ENCODE measurements around the gene KCNJ4. TPM values are rescaled to one million over a fixed set of nuclear protein-coding genes. Genes with fewer than 3 reads are reported as not detected.
"Not testable (repeated sequence)": the region's sequence is repeated elsewhere in the genome, so short reads cannot be mapped to it uniquely, and the experiment has no call there.

The KCNJ4 gene
- total RNA-seq, 1 experiment from 2014 or later, result 3.4 TPM

DNA sequence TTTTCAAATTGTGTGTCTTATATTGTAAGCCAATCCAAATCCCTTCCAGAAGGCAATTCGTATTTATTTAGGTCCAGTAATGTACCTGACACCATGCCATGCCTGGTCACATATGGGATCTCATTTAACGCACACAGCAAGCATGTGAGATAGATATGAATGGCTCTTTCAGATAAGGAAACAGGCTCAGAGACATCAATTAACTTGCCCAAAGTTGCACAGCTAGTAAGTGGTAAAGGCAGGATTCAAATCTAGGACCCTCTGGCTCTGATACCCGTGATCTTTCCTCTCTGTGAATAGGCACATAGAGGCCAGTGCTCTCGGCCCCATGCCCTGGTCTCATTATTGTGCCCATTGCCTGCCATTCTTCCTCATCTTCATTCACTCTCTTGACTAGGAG lies 34.3 kb downstream of the KCNJ4 start:
- H3K4me3 ChIP-seq (ENCODE audit: insufficient read depth, low read depth, low read length), result no peak overlapping the region
- no peaks in the 10 kb centered on the region for H3K36me3 ChIP-seq (replicated peaks; ENCODE audit: control insufficient read depth, insufficient read depth, low read length)
- DNase-seq, result no peak
- H3K27me3 ChIP-seq (ENCODE audit: control insufficient read depth, insufficient read depth, low read length), result no peaks in the 10 kb centered on the region

DNA sequence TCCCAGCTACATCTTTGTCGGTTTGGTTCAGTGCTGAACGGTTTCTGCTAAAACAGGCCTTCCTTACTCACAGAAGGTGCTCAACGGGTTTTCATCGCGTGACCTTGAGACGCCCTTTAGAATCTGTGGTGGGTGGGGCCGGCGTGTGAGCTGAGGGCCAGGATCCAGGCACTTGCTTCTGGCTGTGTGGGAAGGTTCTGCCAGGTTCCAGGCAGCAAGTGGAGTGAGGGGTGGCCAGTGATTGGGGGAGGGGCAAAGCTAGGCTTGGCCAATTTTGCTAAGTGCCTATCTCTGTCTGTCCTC lies 35.2 kb downstream of the KCNJ4 start:
- peak; percentile 30 for DNase-seq
- H3K4me3 ChIP-seq (ENCODE audit: insufficient read depth, low read depth, low read length), result no peak overlapping the region
- H3K36me3 ChIP-seq (replicated peaks; ENCODE audit: control insufficient read depth, insufficient read depth, low read length), result no peaks in the 10 kb centered on the region
- H3K27me3 ChIP-seq (ENCODE audit: control insufficient read depth, insufficient read depth, low read length), result no peaks in the 10 kb centered on the region

DNA sequence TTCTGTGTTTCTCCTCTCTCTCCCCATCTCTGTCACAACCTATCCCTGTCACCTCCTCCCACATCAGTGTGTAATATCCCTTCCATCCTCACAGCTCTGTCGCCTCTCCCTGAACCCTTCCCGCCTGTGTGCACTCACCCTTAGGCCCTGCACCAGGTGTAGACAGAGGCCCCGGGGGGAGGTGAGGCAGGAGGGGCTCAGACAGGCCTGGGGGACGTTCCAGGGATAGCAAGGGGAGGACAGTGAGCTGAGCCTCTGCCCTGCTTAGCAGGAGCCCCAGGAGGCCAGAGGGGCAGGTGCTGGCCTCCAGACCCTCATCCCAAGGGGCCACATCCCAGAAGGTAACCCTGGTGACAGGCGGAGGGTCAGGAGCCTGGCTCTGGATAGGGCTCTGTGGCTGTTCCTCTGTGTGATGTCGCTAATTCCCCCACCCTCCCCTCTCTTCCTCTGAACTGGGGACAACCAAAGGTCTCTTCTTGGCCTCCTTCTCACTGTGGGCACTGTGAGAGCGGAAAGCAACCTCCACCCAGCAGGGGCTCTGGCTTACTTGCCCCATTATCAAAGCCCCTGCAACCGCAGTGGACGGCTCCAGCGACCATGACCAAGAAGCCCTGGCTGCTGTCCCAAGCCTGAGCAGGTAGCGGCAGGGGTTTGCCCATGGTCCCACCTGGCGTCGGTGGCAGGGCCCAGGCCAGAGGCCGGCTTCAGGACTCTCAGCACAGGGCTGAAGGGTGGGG lies 35.7 kb downstream of the KCNJ4 start:
- no peaks in the 10 kb centered on the region for H3K27me3 ChIP-seq (ENCODE audit: control insufficient read depth, insufficient read depth, low read length)
- no peak overlapping the region for H3K4me3 ChIP-seq (ENCODE audit: insufficient read depth, low read depth, low read length)
- peak; percentile 39 for DNase-seq
- no peaks in the 10 kb centered on the region for H3K36me3 ChIP-seq (replicated peaks; ENCODE audit: control insufficient read depth, insufficient read depth, low read length)

DNA sequence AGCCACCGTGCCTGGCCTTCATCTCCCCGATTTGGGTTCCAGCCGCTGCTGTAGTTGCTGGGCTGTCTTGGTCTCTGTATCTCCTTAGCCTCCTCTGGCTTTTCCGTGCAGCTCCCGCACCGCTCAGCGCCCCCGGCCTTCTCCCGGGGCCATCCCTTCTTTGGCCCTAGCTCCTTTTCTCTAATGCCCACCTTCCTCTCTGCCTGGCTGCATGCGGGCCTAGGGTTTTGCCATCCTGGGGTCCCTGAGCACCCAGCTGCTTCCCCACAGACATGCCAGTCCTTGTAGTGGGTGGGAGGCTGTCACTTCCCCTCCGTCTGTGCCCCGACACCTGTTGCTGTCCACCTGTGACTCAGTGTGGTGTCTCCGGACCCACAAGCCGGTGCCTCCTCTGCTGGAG lies 36.4 kb downstream of the KCNJ4 start:
- Histone ChIP-seq H3K4me3 (ENCODE audit: insufficient read depth, low read depth, low read length) (no peak overlapping the region), H3K27me3 (ENCODE audit: control insufficient read depth, insufficient read depth, low read length) (no peaks in the 10 kb centered on the region), H3K36me3 (replicated peaks; ENCODE audit: control insufficient read depth, insufficient read depth, low read length) (no peaks in the 10 kb centered on the region)
- peak; percentile 46 for DNase-seq

DNA sequence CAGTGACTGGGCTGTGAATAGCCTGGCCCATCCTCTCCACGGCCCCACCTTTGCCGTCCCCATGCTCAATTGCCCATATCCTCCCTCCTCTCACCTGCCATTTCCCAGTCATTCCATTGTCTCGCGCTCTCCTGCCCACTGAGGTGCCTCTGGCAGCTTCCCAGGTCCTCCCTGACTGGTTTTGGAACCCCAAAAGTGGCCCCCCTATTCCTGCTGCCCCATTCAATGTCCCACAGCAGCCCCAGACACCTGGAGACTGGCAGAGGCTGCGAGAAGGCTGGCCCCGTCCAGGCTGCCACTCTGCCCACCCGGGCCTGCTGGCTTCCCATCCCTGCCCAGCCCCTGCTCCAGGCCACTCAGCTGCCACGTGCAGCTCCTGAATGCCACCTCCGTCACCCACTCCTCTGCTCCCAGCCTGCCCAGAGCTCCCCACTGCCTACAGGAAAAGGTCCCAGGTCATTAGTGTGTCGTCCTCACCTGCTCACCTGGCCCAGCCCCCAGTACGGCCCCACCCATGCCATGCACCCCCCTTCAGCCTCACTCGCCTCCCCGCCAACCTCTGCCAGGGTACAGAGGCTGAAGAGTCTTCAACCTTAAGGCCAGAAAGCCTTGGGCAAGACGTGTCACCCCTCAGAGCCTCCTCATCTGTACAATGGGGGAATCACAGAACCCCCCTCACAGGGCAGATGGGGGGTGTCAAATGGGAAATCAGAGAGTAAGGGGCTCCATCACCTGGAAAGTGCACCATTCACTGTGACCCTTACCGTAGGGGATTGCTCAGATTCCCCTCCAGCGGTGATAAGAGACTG lies 37.5 kb downstream of the KCNJ4 start:
- H3K36me3 ChIP-seq (replicated peaks; ENCODE audit: control insufficient read depth, insufficient read depth, low read length), result no peaks in the 10 kb centered on the region
- DNase-seq, result peak; percentile 52
- H3K27me3 ChIP-seq (ENCODE audit: control insufficient read depth, insufficient read depth, low read length), result no peaks in the 10 kb centered on the region
- no peak overlapping the region for H3K4me3 ChIP-seq (ENCODE audit: insufficient read depth, low read depth, low read length)

DNA sequence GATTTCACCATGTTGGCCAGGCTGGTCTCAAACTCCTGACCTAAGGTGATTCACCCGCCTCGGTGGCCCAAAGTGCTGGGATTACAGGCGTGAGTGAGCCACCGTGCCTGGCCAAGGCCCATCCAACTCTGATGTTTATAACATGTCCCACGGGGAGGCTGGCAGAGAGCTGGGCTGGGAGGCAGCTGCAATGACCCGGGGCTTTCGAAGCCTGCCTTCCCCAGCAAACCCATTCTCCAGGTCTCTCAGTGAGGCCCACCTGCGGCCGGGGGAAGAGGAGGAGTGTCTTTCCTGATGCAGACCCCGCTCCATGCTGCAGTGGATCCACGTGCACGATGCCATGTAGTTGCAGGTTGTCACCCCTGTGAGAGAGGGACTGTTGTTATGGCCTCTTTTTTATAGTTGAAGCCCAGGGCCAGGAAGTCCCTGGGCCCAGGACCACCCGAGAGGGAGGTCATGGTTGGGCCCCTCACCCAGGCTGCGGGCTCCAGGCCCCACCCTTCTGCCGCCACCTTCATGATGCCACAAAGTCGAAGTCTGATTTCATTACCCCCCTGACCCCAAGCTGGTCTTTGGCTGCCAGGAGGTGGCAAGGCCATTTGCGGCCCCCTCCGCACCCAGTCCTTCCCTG lies 38.3 kb downstream of the KCNJ4 start:
- peak; percentile 34 for DNase-seq
- Histone ChIP-seq H3K27me3 (ENCODE audit: control insufficient read depth, insufficient read depth, low read length) (no peaks in the 10 kb centered on the region), H3K36me3 (replicated peaks; ENCODE audit: control insufficient read depth, insufficient read depth, low read length) (no peaks in the 10 kb centered on the region), H3K4me3 (ENCODE audit: insufficient read depth, low read depth, low read length) (no peak overlapping the region)

DNA sequence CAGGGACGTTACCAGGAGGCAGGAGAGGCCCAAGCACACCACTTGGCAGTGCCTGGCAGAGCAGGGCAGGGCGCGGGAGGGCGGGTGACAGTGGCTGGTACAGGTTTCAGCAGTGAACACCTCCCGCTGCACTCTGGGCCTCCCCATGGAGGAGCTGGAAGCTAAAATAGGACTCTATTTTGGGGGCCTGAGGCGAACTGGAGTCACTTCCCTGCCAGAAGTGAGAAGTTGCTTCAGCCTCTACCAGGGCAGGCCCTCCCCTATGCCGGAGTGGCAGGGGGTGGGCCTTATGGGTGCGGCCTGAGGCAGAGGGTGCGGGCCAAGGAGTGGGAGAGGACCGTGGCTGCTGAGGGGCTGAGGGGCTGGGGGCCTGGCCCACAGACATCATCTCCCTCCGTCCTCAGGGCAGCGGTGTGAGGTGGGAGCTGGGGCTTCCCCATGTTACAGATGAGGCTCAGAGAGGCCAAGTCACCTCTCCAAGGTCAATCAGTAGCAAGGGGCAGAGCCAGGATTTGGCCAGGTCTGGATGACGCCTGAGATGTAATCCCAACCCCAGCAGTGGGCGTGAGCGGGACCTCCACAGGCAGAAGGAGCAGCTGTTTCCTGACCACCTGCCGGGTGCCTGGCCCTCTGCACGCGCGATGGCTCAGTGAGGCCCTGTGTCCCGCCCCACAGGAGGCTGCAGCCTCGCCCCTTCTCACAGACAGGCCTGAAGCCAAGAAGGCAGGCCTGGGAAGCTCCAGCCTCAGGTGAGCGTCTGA lies 39.3 kb downstream of the KCNJ4 start:
- DNase-seq, result peak; percentile 89
- Histone ChIP-seq H3K27me3 (ENCODE audit: control insufficient read depth, insufficient read depth, low read length) (no peaks in the 10 kb centered on the region), H3K36me3 (replicated peaks; ENCODE audit: control insufficient read depth, insufficient read depth, low read length) (no peaks in the 10 kb centered on the region), H3K4me3 (ENCODE audit: insufficient read depth, low read depth, low read length) (no peak overlapping the region)

DNA sequence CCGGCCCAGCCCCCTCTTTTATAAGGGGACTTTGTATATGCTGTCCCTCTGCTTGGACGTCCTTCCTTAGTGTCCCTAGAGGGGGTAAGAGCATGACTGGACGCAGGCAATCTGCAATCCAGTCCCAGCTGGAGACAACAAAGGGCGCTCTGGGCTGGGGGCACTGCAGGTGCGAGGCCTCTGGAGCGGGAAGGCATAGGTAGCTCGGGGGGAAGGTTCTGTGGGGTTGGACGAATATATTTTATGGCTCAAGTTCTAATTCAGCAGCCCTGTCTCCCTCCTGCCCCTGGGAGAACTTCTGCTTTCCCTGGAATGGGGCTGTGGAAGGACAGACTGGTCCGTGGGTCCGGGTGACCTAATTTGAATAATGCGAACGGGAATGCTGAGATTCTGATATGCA lies 40.0 kb downstream of the KCNJ4 start:
- no peaks in the 10 kb centered on the region for H3K27me3 ChIP-seq (ENCODE audit: control insufficient read depth, insufficient read depth, low read length)
- DNase-seq, result peak; percentile 49
- no peak overlapping the region for H3K4me3 ChIP-seq (ENCODE audit: insufficient read depth, low read depth, low read length)
- H3K36me3 ChIP-seq (replicated peaks; ENCODE audit: control insufficient read depth, insufficient read depth, low read length), result no peaks in the 10 kb centered on the region

DNA sequence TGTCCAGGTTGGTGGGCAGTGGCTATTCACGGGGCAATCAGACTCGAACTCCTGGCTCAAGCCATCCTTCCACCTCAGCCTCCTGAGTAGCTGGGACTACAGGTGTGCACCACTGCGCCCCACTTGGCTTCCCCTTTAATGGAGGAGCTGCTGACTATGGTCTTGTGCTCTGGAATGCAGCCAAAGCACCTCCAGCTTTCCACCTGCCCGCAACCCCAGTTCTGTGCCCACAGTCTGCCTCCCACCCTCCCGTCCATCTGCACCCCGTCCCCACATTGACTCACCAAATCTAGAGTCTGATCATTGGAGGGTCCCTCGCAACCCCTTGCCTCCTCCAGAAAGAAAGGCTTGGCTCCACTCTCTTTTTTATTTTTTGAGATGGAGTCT lies 41.0 kb downstream of the KCNJ4 start:
- Histone ChIP-seq H3K4me3 (ENCODE audit: insufficient read depth, low read depth, low read length) (no peak overlapping the region), H3K36me3 (replicated peaks; ENCODE audit: control insufficient read depth, insufficient read depth, low read length) (no peaks in the 10 kb centered on the region), H3K27me3 (ENCODE audit: control insufficient read depth, insufficient read depth, low read length) (no peaks in the 10 kb centered on the region)
- DNase-seq, result peak; percentile 28

DNA sequence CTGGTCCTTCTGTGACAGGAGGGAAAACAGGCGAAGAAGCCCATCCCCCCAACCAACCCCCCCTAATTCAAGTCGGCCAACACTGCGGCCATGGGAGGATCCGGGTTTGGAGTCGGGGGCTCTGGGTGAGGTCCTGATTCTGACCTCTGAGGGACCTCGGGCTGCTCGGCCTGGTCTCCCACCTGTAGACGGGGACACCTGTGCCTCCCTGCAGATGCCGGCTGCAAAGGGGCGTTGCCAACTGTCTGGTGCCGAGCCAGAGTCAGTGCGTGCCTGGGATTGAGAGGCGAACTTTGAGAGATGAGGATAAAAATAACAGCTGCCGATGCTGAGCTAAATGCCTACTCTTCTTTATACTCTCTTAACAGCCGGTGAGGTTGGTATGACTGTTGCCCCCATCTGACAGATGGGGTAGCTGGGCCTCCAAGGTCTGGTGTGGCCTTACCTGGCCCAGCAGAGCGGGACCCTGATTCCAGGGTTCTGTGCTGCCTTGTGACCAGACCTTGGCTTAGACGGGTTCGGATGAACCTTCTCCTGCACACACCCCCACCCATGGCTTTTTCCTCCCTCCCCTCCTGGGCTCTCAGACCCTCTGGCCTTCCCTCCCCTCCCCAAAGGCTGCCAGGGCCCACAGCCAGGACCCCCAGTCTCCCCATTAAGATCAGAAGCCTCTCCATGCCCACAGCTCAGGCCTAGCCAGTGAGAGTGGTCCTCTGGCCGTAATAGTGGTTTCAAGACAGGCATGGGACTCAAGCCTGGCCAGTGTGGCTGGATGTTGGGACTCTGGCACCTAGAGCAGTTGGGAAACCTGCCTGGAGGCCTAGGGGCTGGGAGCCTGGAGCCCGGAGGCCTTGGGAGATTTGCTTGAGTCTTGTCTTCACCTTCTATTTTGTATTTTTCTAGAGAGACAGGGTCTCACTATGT lies 41.7 kb downstream of the KCNJ4 start:
- H3K4me3 ChIP-seq (ENCODE audit: insufficient read depth, low read depth, low read length), result no peak overlapping the region
- no peaks in the 10 kb centered on the region for H3K36me3 ChIP-seq (replicated peaks; ENCODE audit: control insufficient read depth, insufficient read depth, low read length)
- H3K27me3 ChIP-seq (ENCODE audit: control insufficient read depth, insufficient read depth, low read length), result no peaks in the 10 kb centered on the region
- no peak for DNase-seq

DNA sequence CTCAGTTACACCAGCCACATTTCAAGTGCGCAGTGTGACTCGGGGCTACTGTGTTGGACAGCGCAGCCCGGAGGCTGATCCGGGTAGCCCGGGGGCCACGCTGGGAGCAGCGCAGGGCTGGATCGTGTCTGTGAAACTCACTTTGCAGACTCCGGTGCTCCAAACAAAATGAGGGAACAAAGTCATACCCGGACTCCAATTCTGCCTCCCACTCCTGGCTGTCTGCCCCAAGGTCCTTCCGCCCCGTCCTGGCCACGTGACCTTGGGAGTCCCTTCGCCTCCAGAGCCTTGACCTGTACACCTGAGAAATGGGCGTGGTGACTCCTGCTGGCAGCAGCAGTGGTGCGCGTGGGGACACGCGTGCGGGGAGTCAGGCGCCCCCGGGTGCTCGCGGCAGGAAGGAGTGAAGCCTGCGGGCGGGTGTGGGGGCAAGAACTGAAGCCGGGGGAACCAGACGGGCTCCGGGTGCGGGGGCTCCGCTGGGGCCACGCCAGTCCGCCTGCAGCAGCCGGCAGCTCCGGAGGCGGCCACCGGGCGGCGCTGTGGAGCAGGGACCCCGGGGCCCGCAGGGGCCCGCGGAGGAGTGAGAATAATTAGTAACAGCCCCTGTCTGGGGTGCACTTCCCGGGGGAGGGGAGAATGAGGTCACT lies 42.4 kb downstream of the KCNJ4 start:
- peak; percentile 99 for DNase-seq
- Histone ChIP-seq H3K4me3 (ENCODE audit: insufficient read depth, low read depth, low read length) (no peak overlapping the region), H3K27me3 (ENCODE audit: control insufficient read depth, insufficient read depth, low read length) (no peaks in the 10 kb centered on the region), H3K36me3 (replicated peaks; ENCODE audit: control insufficient read depth, insufficient read depth, low read length) (no peaks in the 10 kb centered on the region)

DNA sequence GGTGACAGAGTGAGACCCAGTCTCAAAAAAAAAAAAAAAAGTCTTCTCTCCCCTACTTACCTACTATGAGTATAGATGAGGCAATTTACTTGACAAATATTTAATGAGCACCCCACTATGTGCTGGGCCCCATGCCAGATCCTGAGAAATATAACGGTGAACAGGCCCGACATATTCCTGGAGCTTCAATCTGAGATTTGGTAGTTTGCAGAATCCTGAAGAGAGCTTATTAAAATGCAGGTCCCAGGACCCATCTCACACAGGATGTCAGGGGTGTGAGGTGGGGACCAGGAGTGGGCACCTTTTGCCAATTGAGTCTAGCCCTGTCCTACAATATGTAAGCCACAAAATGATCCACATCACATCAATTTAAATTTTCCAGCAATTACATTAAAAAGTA lies 44.0 kb downstream of the KCNJ4 start:
- no peak for DNase-seq

DNA sequence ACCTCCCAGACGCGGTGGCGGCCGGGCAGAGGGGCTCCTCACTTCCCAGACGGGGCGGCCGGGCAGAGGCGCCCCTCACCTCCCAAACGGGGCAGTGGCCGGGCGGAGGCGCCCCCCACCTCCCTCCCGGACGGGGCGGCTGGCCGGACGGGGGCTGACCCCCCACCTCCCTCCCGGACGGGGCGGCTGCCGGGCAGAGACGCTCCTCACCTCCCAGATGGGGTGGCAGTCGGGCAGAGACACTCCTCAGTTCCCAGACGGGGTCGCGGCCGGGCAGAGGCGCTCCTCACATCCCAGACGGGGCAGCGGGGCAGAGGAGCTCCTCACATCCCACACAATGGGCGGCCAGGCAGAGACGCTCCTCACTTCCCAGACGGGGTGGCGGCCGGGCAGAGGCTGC lies 45.1 kb downstream of the KCNJ4 start:
- not testable (repeated sequence) for H3K27me3 ChIP-seq (ENCODE audit: control insufficient read depth, insufficient read depth, low read length)

More for the DNA sequence above, 44.0 kb downstream of the KCNJ4 start:
- no peaks in the 10 kb centered on the region for H3K36me3 ChIP-seq (replicated peaks; ENCODE audit: control insufficient read depth, insufficient read depth, low read length)
- H3K27me3 ChIP-seq (ENCODE audit: control insufficient read depth, insufficient read depth, low read length), result no peaks in the 10 kb centered on the region
- H3K4me3 ChIP-seq (ENCODE audit: insufficient read depth, low read depth, low read length), result no peak overlapping the region

More for the DNA sequence above, 45.1 kb downstream of the KCNJ4 start:
- not testable (repeated sequence) for H3K36me3 ChIP-seq (replicated peaks; ENCODE audit: control insufficient read depth, insufficient read depth, low read length); H3K4me3 ChIP-seq (ENCODE audit: insufficient read depth, low read depth, low read length); DNase-seq

Data from H7 (cell line).